Activated T-cell treated with anti-CD3 and anti-CD28 coated beads for 48 hours (primary cell): ENCODE data around the gene RPL27A.

Experiments
- DNase-seq: peaks from one replicate; pipeline ENCODE4 v3.0.0-alpha.2; 2020; ENCODE audit warnings: low read depth

RPL27A gene

GRCh38 chr11:8699903-8700302 lies 17.3 kb downstream of the RPL27A start:
- DNase-seq: no peak

- DNase-seq: no peak
Observed at GRCh38 chr11:8701891-8702597, 19.5 kb downstream of the RPL27A start.

- no peak for DNase-seq
Observed at GRCh38 chr11:8702598-8702915, 20.0 kb downstream of the RPL27A start.

- no peak for DNase-seq
Observed at GRCh38 chr11:8704136-8704535, 21.5 kb downstream of the RPL27A start.

GRCh38 chr11:8705146-8705545 lies 22.6 kb downstream of the RPL27A start:
- DNase-seq: no peak

GRCh38 chr11:8706673-8707432 lies 24.3 kb downstream of the RPL27A start:
- DNase-seq: no peak

- DNase-seq: no peak
Observed at GRCh38 chr11:8707541-8708191, 25.1 kb downstream of the RPL27A start.

GRCh38 chr11:8709002-8709672 lies 26.5 kb downstream of the RPL27A start:
- DNase-seq: no peak

- no peak for DNase-seq
Observed at GRCh38 chr11:8709777-8710176, 27.2 kb downstream of the RPL27A start.

GRCh38 chr11:8711895-8712442 lies 29.4 kb downstream of the RPL27A start:
- DNase-seq: no peak

GRCh38 chr11:8712506-8712905 lies 29.9 kb downstream of the RPL27A start:
- DNase-seq: no peak

- no peak for DNase-seq
Observed at GRCh38 chr11:8713760-8714454, 31.3 kb downstream of the RPL27A start.

- DNase-seq: no peak
Observed at GRCh38 chr11:8714622-8715225, 32.1 kb downstream of the RPL27A start.

- DNase-seq: no peak
Observed at GRCh38 chr11:8715501-8715900, 32.9 kb downstream of the RPL27A start.

- no peak for DNase-seq
Observed at GRCh38 chr11:8717544-8717875, 34.9 kb downstream of the RPL27A start.

- no peak for DNase-seq
Observed at GRCh38 chr11:8717876-8718753, 35.5 kb downstream of the RPL27A start.

GRCh38 chr11:8719211-8719649 lies 36.6 kb downstream of the RPL27A start:
- DNase-seq: no peak

- DNase-seq: no peak
Observed at GRCh38 chr11:8719721-8720120, 37.1 kb downstream of the RPL27A start.

- DNase-seq: no peak
Observed at GRCh38 chr11:8720352-8720751, 37.8 kb downstream of the RPL27A start.

GRCh38 chr11:8720868-8721608 lies 38.4 kb downstream of the RPL27A start:
- DNase-seq: no peak
